DLD1 (cell line): ENCODE results near the gene PRRC2B.
"Not testable (repeated sequence)": the region's sequence is repeated elsewhere in the genome, so short reads cannot be mapped to it uniquely, and the experiment has no call there.

Source experiments
- in situ Hi-C: cut with HindIII; loops from 2 replicates; pipeline ENCODE4 v1.10.0; 2017; ENCODE audit warnings: low sequenced_read_pairs

The PRRC2B gene

DNA sequence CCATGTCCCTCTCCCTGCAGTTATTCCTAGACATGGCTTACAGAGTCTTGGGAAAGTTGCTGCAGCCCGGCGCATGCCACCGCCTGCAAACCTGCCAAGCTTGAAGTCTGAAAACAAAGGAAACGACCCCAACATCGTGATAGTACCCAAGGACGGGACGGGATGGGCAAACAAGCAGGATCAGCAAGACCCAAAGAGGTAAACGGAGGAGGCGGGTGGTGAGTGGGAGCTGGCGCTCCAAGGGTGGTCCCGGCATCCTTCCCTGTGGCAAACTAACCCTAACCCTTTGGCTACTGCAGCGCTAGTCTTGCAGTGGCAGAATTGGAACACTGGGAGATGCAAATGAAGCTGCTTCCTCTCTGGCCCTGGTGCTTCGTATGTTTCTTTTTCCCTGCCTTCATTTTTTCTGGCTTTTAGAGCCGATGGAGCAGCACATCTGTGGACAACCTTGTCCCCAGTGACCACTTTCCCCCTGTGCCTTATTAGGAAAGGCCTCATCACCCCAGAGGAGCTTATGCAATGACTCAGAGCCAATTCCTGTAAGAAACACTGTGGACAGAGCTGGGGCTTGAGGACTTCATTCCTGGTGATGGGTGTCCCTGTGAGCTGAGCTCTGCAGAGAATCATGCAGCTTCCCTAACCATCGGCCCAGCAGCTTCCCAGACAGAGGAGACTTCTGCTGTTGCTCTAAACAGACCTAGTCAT, 38.9 kb downstream of the PRRC2B start:
- in situ Hi-C loops = no loop called here

DNA sequence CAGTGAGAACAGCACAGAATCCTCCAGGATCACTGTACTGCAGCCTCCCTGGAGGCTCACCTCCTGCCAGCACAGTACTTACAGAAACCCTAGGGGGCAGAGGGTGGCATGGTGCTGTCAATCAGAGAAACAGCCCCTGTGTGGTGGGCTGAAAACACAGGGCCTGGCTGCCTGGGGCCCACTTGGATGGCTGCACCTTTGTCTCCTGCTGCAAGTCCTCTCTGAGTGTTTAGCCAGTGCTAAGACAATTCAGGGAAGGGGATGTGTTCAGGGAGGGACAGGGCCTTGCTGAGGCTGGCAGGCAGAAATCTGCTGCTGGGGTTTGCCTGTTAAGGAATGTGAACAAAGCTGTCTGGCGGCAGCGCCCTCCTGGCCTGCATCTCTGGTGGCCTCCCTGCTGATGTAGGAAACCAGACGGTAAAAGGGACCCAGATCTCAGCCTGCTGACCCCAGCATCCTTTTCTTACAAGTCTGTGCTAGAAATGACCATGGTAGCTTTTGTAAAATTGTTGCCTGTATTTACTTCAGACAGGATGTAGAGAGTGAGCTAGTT, 39.5 kb downstream of the PRRC2B start:
- in situ Hi-C loops = no loop called here

- in situ Hi-C loops = no loop called here
Observed at GRCh38 chr9:131434673-131435072, 40.8 kb downstream of the PRRC2B start.

- in situ Hi-C loops = no loop called here
Observed at GRCh38 chr9:131436376-131436775, 42.5 kb downstream of the PRRC2B start.

DNA sequence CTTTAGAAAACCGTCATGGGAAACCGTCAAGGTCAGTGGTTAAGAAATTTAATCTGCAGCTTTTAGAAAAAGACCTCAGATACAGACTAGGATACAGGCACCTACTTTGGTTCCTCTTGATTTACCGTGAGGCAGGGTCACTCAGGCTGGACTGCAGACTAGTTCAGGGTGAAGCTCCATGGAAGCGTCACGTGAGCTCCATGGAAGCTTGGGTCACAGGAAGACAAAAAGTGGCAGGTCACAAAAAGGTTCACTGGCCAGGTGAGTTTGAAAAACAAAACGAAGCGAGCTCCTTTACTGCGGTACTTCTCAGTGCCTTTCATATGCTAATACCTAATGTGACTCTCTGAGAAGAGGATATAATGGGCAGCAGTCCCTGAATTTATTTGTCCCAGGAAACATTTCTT, 43.0 kb downstream of the PRRC2B start:
- in situ Hi-C loops = no loop called here

DNA sequence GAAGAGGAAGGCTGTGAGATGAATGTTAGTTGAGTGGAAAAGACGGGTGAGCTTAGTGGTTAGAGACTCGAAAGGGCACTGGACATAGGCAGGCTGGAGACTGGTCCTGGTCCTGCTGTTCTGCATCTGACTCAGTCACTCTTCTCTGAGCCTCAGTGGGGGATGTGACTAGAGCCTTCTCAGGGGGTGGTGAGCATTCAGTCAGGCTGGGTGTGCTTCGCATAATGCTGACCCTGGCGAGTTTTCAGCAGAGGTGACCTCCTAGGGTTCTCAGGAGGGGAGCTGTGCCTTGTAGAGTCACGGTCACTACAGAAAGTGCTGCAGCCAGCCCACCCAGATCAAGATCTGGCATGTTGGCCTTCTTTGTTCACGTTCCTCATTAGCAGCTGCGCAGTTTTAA, 44.3 kb downstream of the PRRC2B start:
- in situ Hi-C loops = no loop called here

DNA sequence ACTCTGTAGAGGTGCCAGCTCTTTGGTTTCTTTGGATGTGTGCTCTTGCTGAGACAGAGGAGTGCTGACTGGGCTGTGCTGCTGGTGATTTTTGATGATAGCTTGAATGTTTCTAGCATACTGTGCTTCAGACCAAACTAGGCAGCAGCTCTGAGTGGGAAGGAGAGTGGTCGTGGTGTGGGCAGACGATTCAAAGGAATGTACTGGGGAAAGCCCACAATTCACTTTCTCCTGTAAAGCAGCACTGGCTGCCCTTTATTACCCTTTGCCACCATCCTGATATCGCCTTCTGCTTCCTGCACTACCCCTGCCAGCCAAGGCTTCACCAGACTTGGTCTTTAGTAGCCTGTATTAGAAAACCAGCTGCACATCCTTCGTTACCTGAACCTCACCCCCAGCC, 45.3 kb downstream of the PRRC2B start:
- in situ Hi-C loops = no loop called here

GRCh38 chr9:131441441-131441840, 47.6 kb downstream of the PRRC2B start:
- in situ Hi-C loops = no loop called here

DNA sequence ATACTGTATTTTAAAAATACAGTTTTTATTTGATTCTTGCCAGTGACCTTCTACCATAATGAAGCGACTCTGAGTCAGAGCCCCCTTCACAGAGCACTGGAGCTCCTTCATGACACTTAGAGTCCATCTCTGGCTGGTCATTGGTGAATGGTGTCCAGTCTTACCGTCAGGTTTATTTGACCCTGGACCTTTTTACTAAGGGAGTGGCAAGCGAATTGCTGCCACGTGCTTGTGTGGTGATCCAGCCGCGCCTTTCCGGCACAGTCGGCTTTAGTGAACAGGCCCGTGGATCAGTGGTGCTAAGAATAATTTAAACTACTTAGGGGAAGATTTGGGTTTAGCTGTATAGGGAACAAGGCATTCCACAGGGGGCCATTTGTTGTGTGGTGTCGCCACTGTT, 48.5 kb downstream of the PRRC2B start:
- in situ Hi-C loops = no loop called here

DNA sequence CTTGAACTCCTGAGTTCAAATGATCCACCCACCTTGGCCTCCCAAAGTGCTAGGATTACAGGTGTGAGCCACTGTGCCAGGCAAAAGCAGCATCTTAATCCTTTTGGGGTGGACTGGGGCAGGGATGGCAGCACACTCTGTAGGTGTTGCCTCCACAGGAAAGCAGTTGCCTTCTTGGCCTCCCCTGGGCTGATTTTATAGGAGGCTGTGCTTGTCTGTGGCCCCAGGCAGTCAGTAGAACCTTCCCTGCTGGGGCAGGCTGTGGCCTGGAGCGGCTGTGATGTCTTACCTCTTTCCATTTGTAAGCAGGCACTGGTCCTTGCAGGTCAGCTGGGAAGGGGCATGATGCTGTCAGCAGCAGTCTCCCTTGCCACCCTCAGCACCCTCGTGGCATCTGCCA, 49.8 kb downstream of the PRRC2B start:
- in situ Hi-C loops = no loop called here

GRCh38 chr9:131446276-131446675, 52.4 kb downstream of the PRRC2B start:
- in situ Hi-C loops = no loop called here

GRCh38 chr9:131447148-131447547, 53.3 kb downstream of the PRRC2B start:
- in situ Hi-C loops = no loop called here

- in situ Hi-C loops = no loop called here
Observed at GRCh38 chr9:131447600-131447999, 53.7 kb downstream of the PRRC2B start.

GRCh38 chr9:131448818-131449217, 54.9 kb downstream of the PRRC2B start:
- in situ Hi-C loops = no loop called here

- in situ Hi-C loops = no loop called here
Observed at GRCh38 chr9:131449276-131449675, 55.4 kb downstream of the PRRC2B start.

DNA sequence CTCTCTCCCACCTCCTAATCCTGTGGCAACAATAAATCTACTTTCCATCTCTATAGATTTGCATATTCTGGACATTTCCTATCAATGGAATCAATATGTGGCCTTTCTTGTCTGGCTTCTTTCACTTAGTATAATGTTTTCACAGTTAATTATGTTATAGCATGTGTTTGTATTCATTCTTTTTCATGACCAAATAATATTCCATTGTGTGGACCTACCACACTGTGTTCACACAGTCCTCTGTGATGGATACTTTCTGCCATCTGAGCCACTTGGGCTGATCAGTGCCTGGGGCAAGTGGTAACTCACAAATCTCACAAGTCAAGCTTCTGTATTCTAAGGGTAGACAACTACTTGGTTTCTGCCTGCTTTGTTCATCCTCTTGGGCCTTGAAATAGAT, 60.1 kb downstream of the PRRC2B start:
- in situ Hi-C loops = no loop called here

- in situ Hi-C loops = not testable (repeated sequence)
Observed at GRCh38 chr9:131455655-131456054, 61.8 kb downstream of the PRRC2B start.

DNA sequence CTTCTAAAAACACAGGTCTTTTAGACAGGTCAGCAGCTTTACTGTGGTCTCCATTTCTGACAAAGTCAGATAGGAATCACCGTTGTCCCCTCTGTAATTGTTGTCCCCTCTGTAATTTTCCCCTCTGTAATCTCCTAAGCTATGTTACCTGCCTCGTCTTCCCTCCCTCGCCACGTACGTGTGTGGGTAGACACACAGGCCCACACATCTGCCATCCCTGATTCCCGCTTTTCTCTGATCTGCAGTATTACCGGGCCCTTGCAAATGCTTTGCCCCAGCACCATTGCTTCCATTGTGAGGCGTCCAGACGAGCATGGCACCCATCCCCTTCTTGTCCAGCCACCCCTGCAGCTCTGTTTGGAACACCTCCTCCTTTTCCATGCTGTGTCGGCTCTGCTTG, 63.9 kb downstream of the PRRC2B start:
- in situ Hi-C loops = no loop called here

DNA sequence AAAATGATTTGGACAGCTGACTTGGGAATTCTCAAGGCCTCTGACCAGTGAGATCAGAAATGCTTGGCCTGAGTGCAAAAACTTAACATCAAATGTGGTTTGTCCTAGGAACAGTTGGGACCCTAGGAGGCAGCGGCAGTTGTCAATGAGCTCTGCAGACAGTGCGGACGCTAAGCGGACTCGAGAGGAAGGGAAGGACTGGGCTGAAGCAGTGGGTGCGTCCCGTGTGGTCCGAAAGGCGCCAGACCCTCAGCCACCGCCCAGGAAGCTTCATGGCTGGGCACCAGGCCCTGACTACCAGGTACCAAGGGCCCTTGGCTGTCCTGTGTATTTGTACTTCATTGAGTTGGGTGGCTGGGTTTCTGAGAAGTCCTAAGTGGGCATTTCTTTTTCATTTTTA, 65.2 kb downstream of the PRRC2B start:
- in situ Hi-C loops = no loop called here

GRCh38 chr9:131461166-131461565, 67.3 kb downstream of the PRRC2B start:
- in situ Hi-C loops = no loop called here

- in situ Hi-C loops = no loop called here
Observed at GRCh38 chr9:131464354-131465000, 70.6 kb downstream of the PRRC2B start.

- in situ Hi-C loops = no loop called here
Observed at GRCh38 chr9:131465401-131465800, 71.5 kb downstream of the PRRC2B start.
